Large intestine (tissue), 3 donors: ENCODE measurements around the gene CD164L2. TPM values are rescaled to one million over a fixed set of nuclear protein-coding genes. Genes with fewer than 3 reads are reported as not detected.

Source experiments
- DNase-seq, 2 donors: peaks; one replicate each; pipeline versions ENCODE4 v3.0.0 to v3.0.0-alpha.2; 2013
- H3K27ac ChIP-seq: one replicate; pipeline ENCODE4 v1.5.1; 2013; ENCODE audit warnings: low read length
- H3K27me3 ChIP-seq: 2 replicates; pipeline ENCODE4 v1.6.1; 2013; ENCODE audit warnings: low read length; ENCODE audit not compliant: control insufficient read depth, insufficient read depth
- H3K36me3 ChIP-seq: 2 replicates; pipeline ENCODE4 v1.6.1; 2013; ENCODE audit warnings: low read length; ENCODE audit not compliant: control insufficient read depth, insufficient read depth
- H3K4me1 ChIP-seq: one replicate; pipeline ENCODE4 v1.6.1; 2013; ENCODE audit warnings: low read length; ENCODE audit not compliant: control insufficient read depth, insufficient read depth
- H3K4me3 ChIP-seq: one replicate; pipeline ENCODE4 v1.5.1; 2013; ENCODE audit warnings: low read length
- H3K9me3 ChIP-seq: one replicate; pipeline ENCODE4 v1.6.1; 2013; ENCODE audit warnings: mild to moderate bottlenecking, low read depth, low read length, moderate library complexity; ENCODE audit not compliant: control insufficient read depth
- WGBS: methylation state at CpG from one replicate; pipeline ENCODE4 v1.1.5; 2013; ENCODE audit warnings: low lambda C conversion rate; ENCODE audit not compliant: insufficient coverage; 5-methylcytosine and 5-hydroxymethylcytosine counted together
- polyA plus RNA-seq: library from polyadenylated mRNA; unstranded; fragments of 120-200 nt; gene quantifications from one replicate; pipeline ENCODE4 v1.2.1, GENCODE V29; 2013

CD164L2 gene
- polyA plus RNA-seq, 1 donor: not detected

- Histone ChIP-seq H3K4me3 (peak overlapping the region; percentile 35), H3K27ac (no peak overlapping the region), H3K9me3 (peaks cover 7% of the 10 kb centered on the region), H3K36me3 (no peaks in the 10 kb centered on the region), H3K4me1 (peaks cover 16% of the 10 kb centered on the region), H3K27me3 (peaks cover 31% of the 10 kb centered on the region)
- no peak for DNase-seq
- WGBS: no CpG with 5 or more reads among the region's 37 CpGs
Measured at GRCh38 chr1:27356619-27357280, 26.4 kb downstream of the CD164L2 start.

- Histone ChIP-seq H3K4me3 (no peak overlapping the region), H3K27me3 (peaks cover 31% of the 10 kb centered on the region), H3K36me3 (no peaks in the 10 kb centered on the region), H3K9me3 (peaks cover 7% of the 10 kb centered on the region), H3K27ac (no peak overlapping the region), H3K4me1 (peaks cover 20% of the 10 kb centered on the region)
- no CpG with 5 or more reads among the region's 13 CpGs for WGBS
- DNase-seq: no peak
Measured at GRCh38 chr1:27356277-27356618, 26.9 kb downstream of the CD164L2 start.

- Histone ChIP-seq H3K36me3 (no peaks in the 10 kb centered on the region), H3K27ac (no peak overlapping the region), H3K27me3 (peaks cover 31% of the 10 kb centered on the region), H3K4me3 (no peak overlapping the region), H3K4me1 (peaks cover 26% of the 10 kb centered on the region), H3K9me3 (peaks cover 8% of the 10 kb centered on the region)
- 100% methylated on average over 1 of the region's 5 CpGs for WGBS
- DNase-seq: no peak
Measured at GRCh38 chr1:27355683-27356082, 27.4 kb downstream of the CD164L2 start.

GRCh38 chr1:27353629-27354028 lies 29.5 kb downstream of the CD164L2 start:
- no CpG with 5 or more reads among the region's 3 CpGs for WGBS
- H3K4me3 ChIP-seq: no peak overlapping the region
- H3K9me3 ChIP-seq: peaks cover 13% of the 10 kb centered on the region
- DNase-seq: no peak
- peaks cover 30% of the 10 kb centered on the region for H3K4me1 ChIP-seq
- peaks cover 29% of the 10 kb centered on the region for H3K27me3 ChIP-seq
- no peaks in the 10 kb centered on the region for H3K36me3 ChIP-seq
- no peak overlapping the region for H3K27ac ChIP-seq

DNA sequence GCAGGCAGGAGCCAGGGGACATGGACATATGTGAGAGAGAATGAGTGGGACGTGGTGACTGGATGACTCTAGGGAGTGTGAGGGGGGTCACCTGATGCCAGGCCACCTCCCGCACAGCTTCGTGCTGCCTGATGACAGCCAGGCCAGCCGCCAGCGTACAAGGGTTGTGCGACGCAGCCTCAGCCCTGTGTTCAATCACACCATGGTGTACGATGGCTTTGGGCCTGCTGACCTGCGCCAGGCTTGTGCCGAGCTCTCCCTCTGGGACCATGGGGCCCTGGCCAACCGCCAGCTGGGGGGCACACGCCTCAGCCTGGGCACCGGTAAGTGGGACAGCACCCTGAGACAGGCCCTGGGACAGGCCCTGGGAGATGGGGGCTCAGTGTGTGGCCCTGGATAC lies 30.0 kb downstream of the CD164L2 start:
- no peaks in the 10 kb centered on the region for H3K36me3 ChIP-seq
- peaks cover 25% of the 10 kb centered on the region for H3K27me3 ChIP-seq
- WGBS: no CpG with 5 or more reads among the region's 13 CpGs
- DNase-seq: no peak
- H3K4me1 ChIP-seq: peaks cover 30% of the 10 kb centered on the region
- no peak overlapping the region for H3K27ac ChIP-seq
- no peak overlapping the region for H3K4me3 ChIP-seq
- peaks cover 13% of the 10 kb centered on the region for H3K9me3 ChIP-seq

DNA sequence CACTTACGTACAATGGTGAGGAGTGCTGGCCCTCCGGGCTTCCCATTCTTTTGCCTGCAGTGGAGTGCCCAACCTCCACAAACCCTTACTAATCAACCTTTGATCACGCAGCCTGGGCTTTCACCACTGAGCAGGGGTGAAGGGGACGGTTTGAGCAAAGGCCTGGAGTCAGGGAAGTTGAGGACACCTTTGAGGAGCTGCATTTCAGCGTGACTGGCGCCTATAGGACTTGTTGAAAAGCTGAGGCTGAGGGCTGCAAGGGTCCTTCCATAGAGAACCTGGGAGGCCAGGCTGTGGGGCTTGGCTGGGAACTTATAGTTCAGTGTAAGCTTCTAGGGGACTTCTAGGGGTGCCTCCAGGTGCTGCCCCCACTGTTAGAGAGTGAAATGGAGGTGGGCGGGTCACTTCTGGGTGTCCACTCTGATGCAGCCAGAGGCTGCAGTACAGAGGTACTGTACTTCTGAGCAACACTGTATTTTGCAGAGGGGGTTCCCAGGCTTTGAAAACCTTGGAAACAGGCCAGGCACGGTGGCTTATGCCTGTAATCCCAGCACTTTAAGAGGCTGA lies 31.5 kb downstream of the CD164L2 start:
- H3K4me3 ChIP-seq: peak overlapping the region; percentile 23
- H3K4me1 ChIP-seq: peaks cover 25% of the 10 kb centered on the region
- peaks cover 8% of the 10 kb centered on the region for H3K9me3 ChIP-seq
- H3K27ac ChIP-seq: no peak overlapping the region
- H3K36me3 ChIP-seq: no peaks in the 10 kb centered on the region
- H3K27me3 ChIP-seq: peaks cover 18% of the 10 kb centered on the region
- WGBS: no CpG with 5 or more reads among the region's 8 CpGs
- DNase-seq: peak in 1 of 2 donors; percentile 70

DNA sequence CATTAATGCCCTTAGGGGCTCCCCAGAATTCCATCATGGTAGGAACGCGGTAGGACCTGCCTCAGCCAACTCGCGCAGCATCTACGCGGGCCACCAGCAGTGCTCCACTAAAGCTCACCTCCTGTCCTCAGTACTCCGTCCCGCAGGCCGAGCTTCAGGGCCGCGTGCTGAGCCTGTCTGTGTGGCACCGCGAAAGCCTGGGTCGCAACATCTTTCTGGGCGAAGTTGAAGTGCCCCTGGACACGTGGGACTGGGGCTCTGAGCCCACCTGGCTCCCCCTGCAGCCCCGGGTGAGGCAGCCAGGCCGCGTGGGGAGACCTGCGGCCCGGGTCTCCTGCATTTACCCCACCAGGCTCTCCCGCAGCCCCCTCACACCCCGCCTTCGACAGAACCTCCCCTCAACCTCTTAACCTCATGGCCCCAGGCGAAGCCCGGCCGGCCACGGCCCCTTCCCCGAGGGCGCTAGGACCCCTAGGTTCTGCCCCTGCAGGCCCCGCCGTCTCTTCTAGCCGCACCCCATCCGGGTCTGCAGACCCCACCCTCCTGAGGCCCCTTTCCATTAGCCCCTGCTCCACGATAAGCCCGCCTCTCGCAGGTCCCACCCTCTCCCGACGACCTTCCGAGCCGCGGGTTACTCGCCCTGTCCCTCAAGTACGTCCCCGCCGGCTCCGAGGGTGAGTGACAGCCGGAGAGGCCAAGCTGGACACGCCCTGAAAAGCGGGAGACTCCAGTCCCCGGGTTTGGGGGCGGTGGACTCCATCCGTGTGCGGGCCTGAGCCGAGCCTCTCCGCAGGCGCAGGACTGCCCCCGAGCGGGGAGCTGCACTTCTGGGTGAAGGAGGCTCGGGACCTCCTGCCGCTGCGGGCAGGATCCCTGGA lies 32.2 kb downstream of the CD164L2 start:
- Histone ChIP-seq H3K27ac (no peak overlapping the region), H3K4me3 (peak overlapping the region; percentile 23), H3K36me3 (no peaks in the 10 kb centered on the region), H3K27me3 (peaks cover 18% of the 10 kb centered on the region), H3K9me3 (peaks cover 6% of the 10 kb centered on the region), H3K4me1 (peaks cover 25% of the 10 kb centered on the region)
- WGBS: no CpG with 5 or more reads among the region's 62 CpGs
- peak; percentile 45 to 73 for DNase-seq

DNA sequence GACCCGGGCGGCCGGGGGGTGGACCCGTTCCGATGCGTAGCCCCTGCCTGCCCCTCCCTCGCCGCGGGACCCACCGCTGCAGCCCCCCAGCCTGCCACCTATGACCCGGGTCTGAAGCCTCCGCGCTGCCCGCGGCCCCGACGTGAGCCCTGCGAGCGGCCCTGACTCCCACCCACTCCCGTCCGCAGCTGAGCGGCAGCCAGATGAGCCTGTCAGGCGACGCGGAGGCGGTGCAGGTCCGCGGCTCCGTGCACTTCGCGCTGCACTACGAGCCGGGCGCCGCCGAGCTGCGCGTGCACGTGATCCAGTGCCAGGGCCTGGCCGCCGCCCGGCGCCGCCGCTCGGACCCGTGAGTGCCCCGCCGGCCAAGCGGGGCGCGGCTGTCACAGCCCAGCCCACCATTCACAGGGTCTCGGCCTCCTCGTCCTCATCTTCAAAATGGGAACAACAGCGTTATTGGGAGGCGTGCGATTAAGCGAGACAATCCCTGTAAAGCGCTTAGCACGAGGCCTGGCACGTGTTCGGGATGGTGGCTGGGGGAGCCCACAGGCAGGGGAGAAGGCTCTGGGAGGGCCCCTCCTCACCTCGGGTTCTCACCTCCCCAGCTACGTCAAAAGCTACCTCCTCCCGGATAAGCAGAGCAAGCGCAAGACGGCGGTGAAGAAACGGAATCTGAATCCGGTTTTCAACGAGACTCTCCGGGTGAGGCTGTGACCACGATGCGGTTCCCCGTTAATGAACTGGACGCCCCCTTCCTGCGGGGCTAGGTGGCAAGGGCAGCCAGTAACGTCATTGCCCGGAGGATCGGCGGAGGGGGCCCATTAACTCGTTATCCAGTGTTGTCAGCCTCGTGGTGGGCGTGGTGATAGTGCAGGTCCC lies 33.1 kb downstream of the CD164L2 start:
- WGBS: no CpG with 5 or more reads among the region's 84 CpGs
- Histone ChIP-seq H3K36me3 (no peaks in the 10 kb centered on the region), H3K4me3 (peak overlapping the region; percentile 48), H3K9me3 (peaks cover 6% of the 10 kb centered on the region), H3K4me1 (peaks cover 25% of the 10 kb centered on the region), H3K27ac (no peak overlapping the region), H3K27me3 (peaks cover 18% of the 10 kb centered on the region)
- peak; percentile 79 to 90 for DNase-seq

GRCh38 chr1:27348861-27349783 lies 34.0 kb downstream of the CD164L2 start:
- H3K4me3 ChIP-seq: peak overlapping the region; percentile 48
- H3K9me3 ChIP-seq: peaks cover 6% of the 10 kb centered on the region
- peaks cover 25% of the 10 kb centered on the region for H3K4me1 ChIP-seq
- no CpG with 5 or more reads among the region's 51 CpGs for WGBS
- H3K36me3 ChIP-seq: no peaks in the 10 kb centered on the region
- no peak overlapping the region for H3K27ac ChIP-seq
- peaks cover 18% of the 10 kb centered on the region for H3K27me3 ChIP-seq
- peak; percentile 53 to 89 for DNase-seq
